ENCODE results near the gene PLCL1. TPM values are rescaled to one million over a fixed set of nuclear protein-coding genes. Genes with fewer than 3 reads are reported as not detected.

PLCL1 gene
- total RNA-seq, 2 donors from 2014 or later: 0.04 to 0.11 TPM

DNA sequence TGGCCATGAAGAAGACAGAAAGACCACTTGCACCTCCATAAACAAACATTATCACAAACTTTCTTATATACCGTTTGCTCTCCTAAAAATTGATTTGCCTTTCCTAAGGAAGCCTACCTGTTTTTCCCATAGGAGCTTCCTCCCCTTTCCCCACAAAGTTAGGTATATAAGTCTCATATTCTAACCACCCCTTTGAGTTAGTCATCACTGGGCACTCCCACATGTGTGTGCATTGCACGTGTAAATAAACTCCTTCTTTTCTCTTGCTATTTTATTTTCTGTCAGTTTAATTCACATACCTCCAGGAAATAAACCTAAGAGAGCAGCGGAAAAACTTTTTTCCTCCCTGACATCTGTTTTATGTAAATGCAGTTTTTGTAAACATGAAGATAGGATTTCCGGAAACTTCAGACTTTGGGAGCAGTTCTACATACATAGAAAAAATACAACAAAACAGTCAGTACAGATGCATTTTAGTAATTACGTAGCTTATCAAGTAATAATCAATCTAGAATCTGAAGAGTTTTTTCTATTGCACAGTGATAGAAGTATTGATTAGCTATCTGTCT, 46.6 kb downstream of the PLCL1 start:
- Histone ChIP-seq H3K27me3 (ENCODE audit: control insufficient read depth, insufficient read depth, low read length, poor library complexity, severe bottlenecking) (no peaks in the 10 kb centered on the region), H3K9me3 (ENCODE audit: control insufficient read depth, low read length) (no peaks in the 10 kb centered on the region), H3K36me3 (ENCODE audit: control insufficient read depth, insufficient read depth, low read length) (no peaks in the 10 kb centered on the region), H3K9ac (ENCODE audit: extremely low read depth, low read length, poor library complexity, severe bottlenecking) (no peak overlapping the region), H3K4me3 (ENCODE audit: low read length) (no peak overlapping the region), H3K27ac (ENCODE audit: low read depth, low read length) (no peak overlapping the region), H3K4me1 (ENCODE audit: control insufficient read depth, insufficient read depth, low read length) (no peaks in the 10 kb centered on the region)
- Mint-ChIP-seq H3K4me1 (peaks cover 12% of the 10 kb centered on the region), H3K27me3 (ENCODE audit: insufficient read depth) (no peaks in the 10 kb centered on the region), H3K9me3 (no peaks in the 10 kb centered on the region), H3K27ac (no peak overlapping the region), H3K36me3 (ENCODE audit: low read depth) (no peaks in the 10 kb centered on the region), H3K4me3 (no peak overlapping the region)
- WGBS, 2 experiments (ENCODE audit: insufficient coverage in 1 of 2, insufficient read length in 1 of 2): 92 to 93% methylated on average over 2 to 5 of the region's 5 CpGs
- TF ChIP-seq, protein P1, sequence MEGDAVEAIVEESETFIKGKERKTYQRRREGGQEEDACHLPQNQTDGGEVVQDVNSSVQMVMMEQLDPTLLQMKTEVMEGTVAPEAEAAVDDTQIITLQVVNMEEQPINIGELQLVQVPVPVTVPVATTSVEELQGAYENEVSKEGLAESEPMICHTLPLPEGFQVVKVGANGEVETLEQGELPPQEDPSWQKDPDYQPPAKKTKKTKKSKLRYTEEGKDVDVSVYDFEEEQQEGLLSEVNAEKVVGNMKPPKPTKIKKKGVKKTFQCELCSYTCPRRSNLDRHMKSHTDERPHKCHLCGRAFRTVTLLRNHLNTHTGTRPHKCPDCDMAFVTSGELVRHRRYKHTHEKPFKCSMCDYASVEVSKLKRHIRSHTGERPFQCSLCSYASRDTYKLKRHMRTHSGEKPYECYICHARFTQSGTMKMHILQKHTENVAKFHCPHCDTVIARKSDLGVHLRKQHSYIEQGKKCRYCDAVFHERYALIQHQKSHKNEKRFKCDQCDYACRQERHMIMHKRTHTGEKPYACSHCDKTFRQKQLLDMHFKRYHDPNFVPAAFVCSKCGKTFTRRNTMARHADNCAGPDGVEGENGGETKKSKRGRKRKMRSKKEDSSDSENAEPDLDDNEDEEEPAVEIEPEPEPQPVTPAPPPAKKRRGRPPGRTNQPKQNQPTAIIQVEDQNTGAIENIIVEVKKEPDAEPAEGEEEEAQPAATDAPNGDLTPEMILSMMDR (conservative IDR thresholded peaks at IDR 0.05): no peak
- no peak for DNase-seq

DNA sequence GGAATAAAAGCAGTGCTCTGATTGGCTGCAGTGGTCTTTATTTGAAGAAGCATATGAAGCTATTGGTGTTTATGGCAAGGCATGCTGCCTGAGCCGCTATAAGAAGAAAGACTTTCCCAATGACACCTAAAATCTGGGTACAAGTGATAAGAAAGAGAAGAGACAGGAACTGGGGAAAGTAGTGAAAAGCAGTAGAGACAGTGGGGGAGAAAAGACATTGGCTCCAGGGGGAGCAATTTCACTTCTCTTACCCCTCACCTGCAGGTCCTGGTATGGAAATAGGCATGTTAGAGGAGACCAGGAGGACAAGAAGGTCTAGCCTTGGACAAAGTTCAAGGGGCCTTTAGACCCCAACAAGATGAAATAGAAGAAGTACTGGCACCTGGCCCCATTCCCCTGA, 47.1 kb downstream of the PLCL1 start:
- Mint-ChIP-seq H3K36me3 (ENCODE audit: low read depth) (no peaks in the 10 kb centered on the region), H3K4me1 (peaks cover 12% of the 10 kb centered on the region), H3K9me3 (no peaks in the 10 kb centered on the region), H3K27me3 (ENCODE audit: insufficient read depth) (no peaks in the 10 kb centered on the region), H3K27ac (no peak overlapping the region), H3K4me3 (no peak overlapping the region)
- H3K27ac ChIP-seq (ENCODE audit: low read depth, low read length): no peak overlapping the region
- 60 to 90% methylated on average over 1 of the region's 1 CpG for WGBS, 2 experiments (ENCODE audit: insufficient coverage in 1 of 2, insufficient read length in 1 of 2)
- H3K27me3 ChIP-seq (ENCODE audit: control insufficient read depth, insufficient read depth, low read length, poor library complexity, severe bottlenecking): no peaks in the 10 kb centered on the region
- no peak overlapping the region for H3K9ac ChIP-seq (ENCODE audit: extremely low read depth, low read length, poor library complexity, severe bottlenecking)
- no peak overlapping the region for H3K4me3 ChIP-seq (ENCODE audit: low read length)
- H3K9me3 ChIP-seq (ENCODE audit: control insufficient read depth, low read length): no peaks in the 10 kb centered on the region
- no peaks in the 10 kb centered on the region for H3K36me3 ChIP-seq (ENCODE audit: control insufficient read depth, insufficient read depth, low read length)
- DNase-seq: peak; percentile 71
- no peaks in the 10 kb centered on the region for H3K4me1 ChIP-seq (ENCODE audit: control insufficient read depth, insufficient read depth, low read length)
- TF ChIP-seq, protein P1 (conservative IDR thresholded peaks at IDR 0.05): peak; percentile 75

DNA sequence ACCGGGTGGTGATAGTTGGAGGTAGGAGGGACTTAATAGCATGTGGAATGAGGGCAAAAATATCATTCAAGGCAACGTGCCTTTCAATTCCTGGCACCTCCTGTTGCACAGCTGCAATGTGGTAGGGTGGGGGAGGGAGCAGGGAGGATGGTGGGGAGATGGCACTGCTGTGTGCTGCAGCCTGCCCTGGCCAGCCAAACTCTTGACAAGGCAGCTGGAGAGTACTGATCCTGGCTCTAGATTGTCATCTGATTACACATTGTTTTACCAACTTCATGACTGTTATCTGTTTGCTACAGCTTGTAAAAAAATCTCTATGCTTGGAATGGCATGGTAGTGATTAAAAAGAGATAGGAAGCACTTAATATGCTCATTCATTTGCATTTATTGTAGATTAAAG, 47.7 kb downstream of the PLCL1 start:
- no peak for DNase-seq
- H3K27ac ChIP-seq (ENCODE audit: low read depth, low read length): no peak overlapping the region
- H3K9me3 Mint-ChIP-seq: no peaks in the 10 kb centered on the region
- no peaks in the 10 kb centered on the region for H3K27me3 ChIP-seq (ENCODE audit: control insufficient read depth, insufficient read depth, low read length, poor library complexity, severe bottlenecking)
- no peaks in the 10 kb centered on the region for H3K36me3 Mint-ChIP-seq (ENCODE audit: low read depth)
- H3K27ac Mint-ChIP-seq: no peak overlapping the region
- H3K36me3 ChIP-seq (ENCODE audit: control insufficient read depth, insufficient read depth, low read length): no peaks in the 10 kb centered on the region
- TF ChIP-seq, protein P1 (conservative IDR thresholded peaks at IDR 0.05): no peak
- no peaks in the 10 kb centered on the region for H3K9me3 ChIP-seq (ENCODE audit: control insufficient read depth, low read length)
- no peak overlapping the region for H3K4me3 ChIP-seq (ENCODE audit: low read length)
- 75% methylated on average over 2 of the region's 2 CpGs; no CpG with 5 or more reads in 1 of the 2 experiments for WGBS, 2 experiments (ENCODE audit: insufficient coverage in 1 of 2, insufficient read length in 1 of 2)
- H3K4me1 Mint-ChIP-seq: peaks cover 13% of the 10 kb centered on the region
- no peak overlapping the region for H3K9ac ChIP-seq (ENCODE audit: extremely low read depth, low read length, poor library complexity, severe bottlenecking)
- H3K27me3 Mint-ChIP-seq (ENCODE audit: insufficient read depth): no peaks in the 10 kb centered on the region
- no peak overlapping the region for H3K4me3 Mint-ChIP-seq
- no peaks in the 10 kb centered on the region for H3K4me1 ChIP-seq (ENCODE audit: control insufficient read depth, insufficient read depth, low read length)

Data from endodermal cell (in vitro differentiated cells).